Uterus (tissue), 4 donors: ENCODE data around the gene KRT20. TPM values are rescaled to one million over a fixed set of nuclear protein-coding genes. Genes with fewer than 3 reads are reported as not detected.

Source experiments
- DNase-seq, 2 donors: peaks; one replicate each; pipeline ENCODE4 v3.0.0-alpha.2; 2019 to 2020
- H3K27ac ChIP-seq, 2 donors: fragments of 200-600 bp; sonication (generic); 1 replicate in 1 of 2; 2 replicates in 1 of 2; pipeline ENCODE4 v1.5.1; 2016 to 2018
- H3K27me3 ChIP-seq, 2 donors: fragments of 200-600 bp; sonication (generic); one replicate each; pipeline ENCODE4 v1.5.1; 2018 to 2019; ENCODE audit warnings: control low read depth in 1 of 2
- H3K36me3 ChIP-seq, 2 donors: fragments of 200-600 bp; sonication (generic); one replicate each; pipeline ENCODE4 v1.5.1; 2019; ENCODE audit warnings: control low read depth in 1 of 2
- H3K4me1 ChIP-seq, 2 donors: fragments of 200-600 bp; sonication (generic); one replicate each; pipeline ENCODE4 v1.5.1; 2018 to 2019; ENCODE audit warnings: control low read depth in 1 of 2
- H3K4me3 ChIP-seq, 2 donors: fragments of 200-600 bp; sonication (generic); 1 replicate in 1 of 2; 2 replicates in 1 of 2; pipeline ENCODE4 v1.5.1; 2018 to 2019; ENCODE audit warnings: mild to moderate bottlenecking in 1 of 2
- H3K9me3 ChIP-seq, 2 donors: fragments of 200-600 bp; sonication (generic); one replicate each; pipeline ENCODE4 v1.5.1; 2019; ENCODE audit warnings: control low read depth in 1 of 2
- POLR2A ChIP-seq, 2 donors: fragments of 450-650 bp; IDR thresholded peaks; one replicate each; pipeline ENCODE4 v1.6.1; 2016; ENCODE audit warnings: antibody characterized with exemption in 2 of 2, mild to moderate bottlenecking in 1 of 2, moderate library complexity in 1 of 2
- intact Hi-C: fragments of 100-400 bp; cut with DNase I; formaldehyde crosslinking; loops from one replicate; pipeline ENCODE4 v1.15.1; 2023; ENCODE audit warnings: low total_unique reads
- total RNA-seq, 4 donors: library from RNA; depleted of rRNA in 3 of 4; stranded (reverse); fragments of >200 nt in 3 of 4; gene quantifications; one replicate each; pipeline versions ENCODE4 v1.1.0 to v1.2.4, GENCODE V29; 2014 to 2023
- TF ChIP-seq, protein P1 (sequence below), 4 experiments: fragments of 200-600 bp in 2 of 4; fragments of 450-650 bp in 2 of 4; sonication (generic) in 2 of 4; IDR thresholded peaks; one replicate each; pipeline ENCODE4 v1.5.1; 2016 to 2019; ENCODE audit warnings: antibody characterized with exemption in 4 of 4, mild to moderate bottlenecking in 2 of 4, moderate library complexity in 1 of 4
- donor health status: DM: yes; HTN: yes; CAD: no.

The KRT20 gene
- total RNA-seq, 4 donors from 2014 or later, result 0.26 to 0.83 (median 0.29) TPM; not detected in 1

- Histone ChIP-seq H3K27me3 (no peaks in the 10 kb centered on the region), H3K4me3 (no peak overlapping the region)
- intact Hi-C loops, result no loop called here
Measured at GRCh38 chr17:40906613-40907012, 21.6 kb upstream of the KRT20 start.

GRCh38 chr17:40905370-40905769, 20.3 kb upstream of the KRT20 start:
- Histone ChIP-seq H3K4me3 (no peak overlapping the region), H3K27me3 (no peaks in the 10 kb centered on the region), H3K4me1 (peaks cover 0 to 8% of the 10 kb centered on the region in 2 donors), H3K36me3 (no peaks in the 10 kb centered on the region), H3K27ac (no peak overlapping the region), H3K9me3 (no peaks in the 10 kb centered on the region)
- no peak for DNase-seq
- TF ChIP-seq, protein P1, sequence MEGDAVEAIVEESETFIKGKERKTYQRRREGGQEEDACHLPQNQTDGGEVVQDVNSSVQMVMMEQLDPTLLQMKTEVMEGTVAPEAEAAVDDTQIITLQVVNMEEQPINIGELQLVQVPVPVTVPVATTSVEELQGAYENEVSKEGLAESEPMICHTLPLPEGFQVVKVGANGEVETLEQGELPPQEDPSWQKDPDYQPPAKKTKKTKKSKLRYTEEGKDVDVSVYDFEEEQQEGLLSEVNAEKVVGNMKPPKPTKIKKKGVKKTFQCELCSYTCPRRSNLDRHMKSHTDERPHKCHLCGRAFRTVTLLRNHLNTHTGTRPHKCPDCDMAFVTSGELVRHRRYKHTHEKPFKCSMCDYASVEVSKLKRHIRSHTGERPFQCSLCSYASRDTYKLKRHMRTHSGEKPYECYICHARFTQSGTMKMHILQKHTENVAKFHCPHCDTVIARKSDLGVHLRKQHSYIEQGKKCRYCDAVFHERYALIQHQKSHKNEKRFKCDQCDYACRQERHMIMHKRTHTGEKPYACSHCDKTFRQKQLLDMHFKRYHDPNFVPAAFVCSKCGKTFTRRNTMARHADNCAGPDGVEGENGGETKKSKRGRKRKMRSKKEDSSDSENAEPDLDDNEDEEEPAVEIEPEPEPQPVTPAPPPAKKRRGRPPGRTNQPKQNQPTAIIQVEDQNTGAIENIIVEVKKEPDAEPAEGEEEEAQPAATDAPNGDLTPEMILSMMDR (IDR thresholded peaks at IDR 0.05), result no peak
- TF ChIP-seq POLR2A (IDR thresholded peaks at IDR 0.05), result no peak
- intact Hi-C loops, result no loop called here

More at GRCh38 chr17:40906613-40907012, 21.6 kb upstream of the KRT20 start:
- no peaks in the 10 kb centered on the region for H3K36me3 ChIP-seq
- peaks cover 0 to 9% of the 10 kb centered on the region in 2 donors for H3K4me1 ChIP-seq
- H3K9me3 ChIP-seq, result no peaks in the 10 kb centered on the region
- DNase-seq, result no peak
- no peak overlapping the region for H3K27ac ChIP-seq
- TF ChIP-seq, protein P1 (IDR thresholded peaks at IDR 0.05), result no peak
- no peak for TF ChIP-seq POLR2A (IDR thresholded peaks at IDR 0.05)

GRCh38 chr17:40903129-40903847, 18.2 kb upstream of the KRT20 start:
- intact Hi-C loops, result no loop called here
- H3K9me3 ChIP-seq, result no peaks in the 10 kb centered on the region
- H3K4me3 ChIP-seq, result no peak overlapping the region
- H3K4me1 ChIP-seq, result no peaks in the 10 kb centered on the region
- no peaks in the 10 kb centered on the region for H3K27me3 ChIP-seq
- H3K36me3 ChIP-seq, result no peaks in the 10 kb centered on the region
- peak overlapping the region; percentile 58 to 71 for H3K27ac ChIP-seq
- TF ChIP-seq, protein P1 (IDR thresholded peaks at IDR 0.05), result no peak
- TF ChIP-seq POLR2A (IDR thresholded peaks at IDR 0.05), result no peak
- no peak for DNase-seq

GRCh38 chr17:40902498-40902897, 17.5 kb upstream of the KRT20 start:
- TF ChIP-seq, protein P1 (IDR thresholded peaks at IDR 0.05), result no peak
- no peak for TF ChIP-seq POLR2A (IDR thresholded peaks at IDR 0.05)
- Histone ChIP-seq H3K27me3 (no peaks in the 10 kb centered on the region), H3K27ac (peak overlapping the region; percentile 58 to 71), H3K9me3 (no peaks in the 10 kb centered on the region), H3K4me1 (no peaks in the 10 kb centered on the region), H3K4me3 (no peak overlapping the region), H3K36me3 (no peaks in the 10 kb centered on the region)
- no peak for DNase-seq
- intact Hi-C loops, result no loop called here

DNA sequence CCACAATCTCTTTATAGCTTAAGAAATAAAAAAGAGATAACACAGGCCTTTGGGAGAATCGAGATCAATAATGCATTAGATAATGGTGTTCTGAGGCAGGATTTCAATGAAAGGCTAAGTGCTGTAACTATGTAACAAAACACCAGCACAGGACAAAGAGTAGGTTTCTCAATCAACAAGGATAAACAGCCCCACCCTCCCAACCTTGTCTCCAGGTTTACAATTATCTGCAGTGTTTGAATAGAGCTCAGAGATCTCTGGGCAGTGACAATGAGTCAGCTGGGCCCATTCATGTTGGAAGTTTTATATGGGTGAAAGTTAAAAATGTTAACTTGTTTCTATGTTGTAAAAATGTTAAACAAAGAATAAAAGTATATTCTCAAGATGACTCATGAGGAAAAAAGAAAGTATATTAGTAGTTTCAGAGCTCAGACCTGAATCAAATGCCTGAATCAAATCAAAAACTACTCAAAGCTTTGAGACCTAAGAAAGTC, 17.0 kb upstream of the KRT20 start:
- intact Hi-C loops, result no loop called here
- peak overlapping the region; percentile 58 to 71 for H3K27ac ChIP-seq
- no peaks in the 10 kb centered on the region for H3K4me1 ChIP-seq
- no peaks in the 10 kb centered on the region for H3K9me3 ChIP-seq
- no peak for DNase-seq
- no peak for TF ChIP-seq POLR2A (IDR thresholded peaks at IDR 0.05)
- TF ChIP-seq, protein P1 (IDR thresholded peaks at IDR 0.05), result no peak
- H3K4me3 ChIP-seq, result no peak overlapping the region
- no peaks in the 10 kb centered on the region for H3K27me3 ChIP-seq
- no peaks in the 10 kb centered on the region for H3K36me3 ChIP-seq
